ENCODE measurements around the gene TCTN1.
"Not testable (repeated sequence)": the region's sequence is repeated elsewhere in the genome, so short reads cannot be mapped to it uniquely, and the experiment has no call there.

TCTN1 gene

DNA sequence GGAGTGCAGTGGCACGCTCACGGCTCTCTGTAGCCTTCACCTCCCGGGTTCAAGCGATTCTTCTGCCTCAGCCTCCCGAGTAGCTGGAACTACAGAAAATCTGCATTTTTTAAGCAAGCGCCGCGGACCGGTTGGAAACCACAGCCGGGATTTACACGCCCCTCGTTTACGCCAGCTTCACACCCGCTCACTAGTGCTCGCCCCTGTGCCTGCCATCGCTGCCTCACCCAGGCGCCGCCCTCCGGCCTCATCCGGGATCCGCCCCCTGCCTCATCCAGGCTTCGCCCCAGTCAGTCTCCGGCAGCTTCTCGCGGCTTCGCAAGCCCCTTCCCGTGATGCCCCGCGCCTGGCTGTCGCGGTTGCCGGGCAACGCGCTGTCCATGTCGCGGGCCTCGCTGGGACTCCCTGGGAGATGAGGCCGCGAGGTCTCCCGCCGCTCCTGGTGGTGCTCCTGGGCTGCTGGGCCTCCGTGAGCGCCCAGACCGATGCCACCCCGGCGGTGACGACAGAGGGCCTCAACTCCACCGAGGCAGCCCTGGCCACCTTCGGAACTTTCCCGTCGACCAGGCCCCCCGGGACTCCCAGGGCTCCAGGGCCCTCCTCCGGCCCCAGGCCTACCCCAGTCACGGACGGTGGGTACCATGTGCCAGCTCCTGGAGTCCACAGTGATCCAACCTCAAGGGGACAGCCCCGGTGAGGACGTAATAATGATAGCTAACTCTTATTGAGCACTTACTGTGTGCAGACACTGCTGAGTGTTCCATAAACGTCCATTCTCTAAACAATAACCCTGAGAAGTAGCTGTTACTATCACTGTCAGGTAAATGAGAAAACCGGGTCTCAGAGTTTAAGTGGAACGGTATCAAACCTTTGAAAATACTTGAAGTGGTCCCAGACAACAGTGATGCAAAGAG, at the start of gene TCTN1:
Gene TCTN1 (plus strand): TSS at position 359 of the 914 bp plus-strand sequence. CDS start 54 bp downstream, at position 413.
- no peaks in the 10 kb centered on the region for H3K27me3 Mint-ChIP-seq
- peak within 1 kb of the TSS; percentile 85 for H3K4me3 Mint-ChIP-seq
- H3K9me3 Mint-ChIP-seq (ENCODE audit: low read depth), result no peaks in the 10 kb centered on the region
- peaks cover 4% of the 10 kb centered on the region for H3K4me1 Mint-ChIP-seq (ENCODE audit: low read depth)
- H3K36me3 Mint-ChIP-seq, result peaks cover 3% of the 10 kb centered on the region
- H3K27ac Mint-ChIP-seq, result peak within 1 kb of the TSS; percentile 81

DNA sequence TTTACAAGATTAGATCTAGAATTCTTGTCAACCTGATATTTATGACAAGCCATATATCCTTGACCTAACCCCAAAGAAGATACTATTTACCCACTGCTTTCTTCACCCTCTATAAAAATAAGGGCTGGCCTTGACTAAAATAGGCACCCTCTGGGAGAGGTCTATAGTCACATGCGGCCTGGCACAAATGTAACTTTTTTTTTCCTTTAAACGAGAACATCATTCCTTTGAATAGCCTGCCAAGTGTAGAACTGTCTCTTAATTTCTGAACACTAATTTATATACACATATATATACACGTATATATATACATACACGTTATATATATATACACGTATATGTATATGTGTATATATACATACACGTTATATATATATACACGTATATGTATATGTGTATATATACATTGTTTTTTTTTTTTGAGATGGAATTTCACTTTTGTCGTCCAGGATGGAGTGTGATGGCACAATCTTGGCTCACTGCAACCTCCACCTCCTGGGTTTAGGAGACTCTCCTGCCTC, 49.4 kb upstream of the TCTN1 start:
- Mint-ChIP-seq H3K36me3 (peaks cover 2% of the 10 kb centered on the region), H3K9me3 (ENCODE audit: low read depth) (no peaks in the 10 kb centered on the region), H3K27ac (peak overlapping the region; percentile 79), H3K4me3 (no peak overlapping the region), H3K27me3 (no peaks in the 10 kb centered on the region), H3K4me1 (ENCODE audit: low read depth) (peaks cover 85% of the 10 kb centered on the region)

DNA sequence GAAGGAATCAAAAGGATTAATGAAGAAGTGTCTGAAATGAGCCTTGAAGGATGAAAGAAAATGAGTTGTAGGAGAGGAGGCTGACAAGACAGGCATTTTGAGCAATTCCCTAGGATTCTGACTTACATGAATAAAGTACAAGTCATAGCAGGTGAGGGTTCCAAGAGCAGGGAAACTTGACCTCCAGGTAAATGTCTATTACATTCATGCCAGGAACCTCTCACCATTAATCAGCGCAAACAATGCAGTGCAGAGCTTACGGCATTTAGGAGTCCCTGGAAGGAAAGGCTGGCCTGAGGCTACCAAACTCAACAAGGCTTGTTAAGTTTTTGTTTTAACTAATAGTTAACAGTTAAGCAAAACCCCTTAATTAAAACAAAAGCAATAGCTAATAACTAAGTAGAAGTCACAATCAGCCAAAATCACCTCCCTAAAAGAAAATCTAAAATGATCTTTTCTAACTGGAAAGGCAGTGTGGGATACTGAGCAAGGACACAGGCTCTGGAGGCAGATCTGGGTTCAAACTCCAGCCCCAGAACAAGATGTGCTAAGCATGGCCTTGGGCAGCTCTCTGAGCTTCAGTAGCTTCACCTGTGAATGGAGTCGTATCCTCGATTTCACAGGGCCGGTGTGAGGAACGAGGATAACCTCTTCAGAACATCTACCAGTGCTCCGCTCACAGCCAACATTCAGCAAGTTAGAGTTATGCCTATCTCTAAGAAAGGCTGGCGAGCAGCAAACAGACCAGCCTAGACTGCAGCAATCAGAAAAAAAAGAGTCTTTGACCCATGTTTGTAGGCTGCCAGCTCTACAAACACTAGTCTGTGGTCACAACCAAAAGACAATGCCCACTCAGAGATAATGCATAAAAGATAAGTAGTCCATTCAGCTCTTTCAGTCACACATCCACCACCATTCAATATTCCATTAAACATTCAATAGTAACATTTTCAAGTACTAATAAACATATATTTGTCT, 47.7 kb upstream of the TCTN1 start:
- Mint-ChIP-seq H3K4me1 (ENCODE audit: low read depth) (peaks cover 76% of the 10 kb centered on the region), H3K9me3 (ENCODE audit: low read depth) (peaks cover 4% of the 10 kb centered on the region), H3K27ac (peak overlapping the region; percentile 84), H3K4me3 (peak overlapping the region; percentile 35), H3K27me3 (no peaks in the 10 kb centered on the region), H3K36me3 (peaks cover 6% of the 10 kb centered on the region)

DNA sequence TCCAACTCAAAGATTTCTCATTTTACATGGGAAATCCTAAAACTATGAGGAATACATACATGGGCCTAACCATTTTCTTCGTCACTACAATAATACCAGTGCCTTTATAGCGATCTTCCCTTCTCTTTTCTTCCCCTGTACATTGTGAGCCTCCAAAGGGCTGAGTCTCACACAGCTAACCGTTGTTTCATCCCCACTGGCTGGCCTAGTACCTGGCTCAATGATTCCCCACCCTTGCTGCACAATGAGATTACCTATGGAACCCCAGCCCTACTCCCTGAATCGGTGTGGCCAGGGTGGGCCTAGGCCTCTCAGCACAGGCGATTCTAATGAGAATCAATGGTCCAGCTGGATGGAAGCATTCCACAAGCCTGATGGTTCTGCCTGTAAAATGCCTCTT, 46.9 kb upstream of the TCTN1 start:
- peaks cover 9% of the 10 kb centered on the region for H3K36me3 Mint-ChIP-seq
- peaks cover 4% of the 10 kb centered on the region for H3K9me3 Mint-ChIP-seq (ENCODE audit: low read depth)
- H3K27me3 Mint-ChIP-seq, result no peaks in the 10 kb centered on the region
- H3K4me1 Mint-ChIP-seq (ENCODE audit: low read depth), result peaks cover 71% of the 10 kb centered on the region
- H3K4me3 Mint-ChIP-seq, result peak overlapping the region; percentile 17
- H3K27ac Mint-ChIP-seq, result peak overlapping the region; percentile 84

DNA sequence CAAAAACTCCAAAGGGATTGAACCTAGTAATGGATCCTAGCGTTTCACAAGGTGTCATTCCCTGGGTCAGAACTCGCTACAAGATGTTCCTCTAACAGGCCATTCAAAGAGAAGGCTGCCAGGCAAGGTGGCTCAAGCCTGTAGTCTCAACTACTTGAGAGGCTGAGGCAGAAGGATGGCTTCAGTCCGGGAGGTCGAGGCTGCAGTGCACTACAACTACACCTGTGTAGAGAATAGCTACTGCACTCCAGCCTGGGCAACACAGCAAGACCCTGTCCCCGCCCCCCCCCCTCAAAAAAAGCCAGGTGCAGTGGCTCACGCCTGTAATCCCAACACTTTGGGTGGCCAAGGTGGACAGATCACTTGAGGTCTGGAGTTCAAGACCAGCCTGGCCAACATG, 45.2 kb upstream of the TCTN1 start:
- Mint-ChIP-seq H3K36me3 (peaks cover 9% of the 10 kb centered on the region), H3K4me3 (no peak overlapping the region), H3K27me3 (no peaks in the 10 kb centered on the region), H3K9me3 (ENCODE audit: low read depth) (peaks cover 4% of the 10 kb centered on the region), H3K27ac (no peak overlapping the region), H3K4me1 (ENCODE audit: low read depth) (peaks cover 65% of the 10 kb centered on the region)

DNA sequence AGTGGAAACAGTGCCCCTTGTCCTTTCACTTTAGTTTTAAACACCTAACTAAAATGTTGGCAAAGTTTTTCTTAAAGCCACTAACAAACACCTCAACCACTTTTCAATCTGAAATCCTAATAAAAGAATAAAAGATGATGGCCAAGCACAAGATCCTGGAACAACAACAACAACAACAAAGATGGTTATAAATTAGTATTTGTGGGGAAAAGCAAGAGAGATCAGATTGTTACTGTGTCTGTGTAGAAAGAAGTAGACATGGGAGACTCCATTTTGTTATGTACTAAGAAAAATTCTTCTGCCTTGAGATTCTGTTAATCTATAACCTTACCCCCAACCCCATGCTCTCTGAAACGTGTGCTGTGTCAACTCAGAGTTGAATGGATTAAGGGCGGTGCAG, 44.1 kb upstream of the TCTN1 start:
- Mint-ChIP-seq H3K4me1 (ENCODE audit: low read depth) (peaks cover 62% of the 10 kb centered on the region), H3K4me3 (peak overlapping the region; percentile 44), H3K27ac (peak overlapping the region; percentile 76)
- H3K27me3 Mint-ChIP-seq; H3K36me3 Mint-ChIP-seq; H3K9me3 Mint-ChIP-seq (ENCODE audit: low read depth): not testable (repeated sequence)

DNA sequence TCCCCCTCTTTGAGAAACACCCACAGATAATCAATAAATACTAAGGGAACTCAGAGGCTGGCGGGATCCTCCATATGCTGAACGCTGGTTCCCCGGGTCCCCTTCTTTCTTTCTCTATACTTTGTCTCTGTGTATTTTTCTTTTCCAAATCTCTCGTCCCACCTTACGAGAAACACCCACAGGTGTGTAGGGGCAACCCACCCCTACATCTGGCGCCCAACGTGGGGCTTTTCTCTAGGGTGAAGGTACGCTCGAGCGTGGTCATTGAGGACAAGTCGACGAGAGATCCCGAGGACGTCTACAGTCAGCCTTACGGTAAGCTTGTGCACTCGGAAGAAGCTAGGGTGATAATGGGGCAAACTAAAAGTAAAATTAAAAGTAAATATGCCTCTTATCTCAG, 43.1 kb upstream of the TCTN1 start:
- not testable (repeated sequence) for H3K27me3 Mint-ChIP-seq; H3K9me3 Mint-ChIP-seq (ENCODE audit: low read depth); H3K36me3 Mint-ChIP-seq; H3K27ac Mint-ChIP-seq; H3K4me3 Mint-ChIP-seq
- peaks cover 62% of the 10 kb centered on the region for H3K4me1 Mint-ChIP-seq (ENCODE audit: low read depth)

DNA sequence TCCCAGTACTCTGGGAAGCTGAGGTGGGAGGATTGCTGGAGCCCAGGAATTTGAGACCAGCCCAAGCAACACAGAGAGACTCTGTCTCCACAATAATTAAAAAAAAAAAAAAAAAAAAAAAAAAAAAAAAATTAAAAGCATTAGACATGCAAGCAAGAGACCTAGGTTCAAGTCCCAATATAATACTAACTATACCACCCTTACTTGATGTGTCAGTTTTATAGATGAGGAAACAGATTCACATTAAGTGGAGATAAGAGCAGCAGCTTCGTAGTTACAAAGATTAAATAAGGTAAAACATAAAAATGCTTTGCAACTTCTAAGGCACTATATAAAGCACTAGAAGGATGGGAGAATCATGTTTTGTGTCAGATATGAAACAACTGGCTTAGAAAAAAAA, 39.9 kb upstream of the TCTN1 start:
- peaks cover 11% of the 10 kb centered on the region for H3K36me3 Mint-ChIP-seq
- peaks cover 64% of the 10 kb centered on the region for H3K4me1 Mint-ChIP-seq (ENCODE audit: low read depth)
- no peaks in the 10 kb centered on the region for H3K27me3 Mint-ChIP-seq
- peak overlapping the region; percentile 50 for H3K27ac Mint-ChIP-seq
- H3K9me3 Mint-ChIP-seq (ENCODE audit: low read depth), result peaks cover 4% of the 10 kb centered on the region
- peak overlapping the region; percentile 44 for H3K4me3 Mint-ChIP-seq

DNA sequence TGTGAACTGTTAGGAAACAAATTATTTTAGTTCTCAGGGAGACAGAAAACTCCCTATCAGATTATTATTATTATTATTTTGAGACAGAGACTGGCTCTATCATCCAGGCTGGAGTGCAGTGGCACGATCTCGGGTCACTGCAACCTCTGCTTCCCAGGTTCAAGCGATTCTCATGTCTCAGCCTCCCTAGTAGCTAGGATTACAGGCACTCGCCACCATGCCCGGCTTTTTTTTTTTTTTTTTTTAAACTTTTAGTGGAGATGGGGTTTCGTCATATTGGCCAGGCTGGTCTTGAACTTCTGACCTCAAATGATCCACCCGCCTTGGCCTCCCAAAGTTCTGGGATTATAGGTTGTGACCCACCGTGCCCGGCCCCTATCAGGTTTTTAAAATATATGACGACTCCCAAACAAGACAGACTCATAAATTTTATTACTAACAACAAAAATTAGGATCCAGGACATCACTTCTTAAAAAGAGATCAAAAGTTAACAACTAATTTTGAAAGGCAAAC, 39.2 kb upstream of the TCTN1 start:
- not testable (repeated sequence) for H3K27me3 Mint-ChIP-seq; H3K9me3 Mint-ChIP-seq (ENCODE audit: low read depth); H3K36me3 Mint-ChIP-seq
- Mint-ChIP-seq H3K27ac (peak overlapping the region; percentile 83), H3K4me3 (peak overlapping the region; percentile 51), H3K4me1 (ENCODE audit: low read depth) (peaks cover 65% of the 10 kb centered on the region)

DNA sequence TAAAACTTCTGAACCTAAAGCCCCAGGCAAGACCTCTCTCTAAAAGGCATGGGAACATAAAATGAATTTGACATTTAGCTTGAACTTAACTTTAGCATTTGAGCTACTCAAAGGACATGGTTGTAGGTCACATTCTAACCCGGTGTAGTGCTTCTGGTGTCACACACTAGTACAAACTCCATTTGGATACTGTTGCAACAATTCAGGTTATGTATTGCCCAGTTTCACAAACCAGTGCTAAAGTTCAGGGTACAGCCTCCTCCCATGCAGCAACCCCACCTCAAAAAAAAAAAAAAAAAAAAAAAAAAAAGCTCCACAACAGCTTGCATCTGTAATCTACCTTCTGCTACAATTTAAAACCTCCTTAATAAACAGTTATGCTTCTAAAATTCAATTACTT, 38.6 kb upstream of the TCTN1 start:
- peaks cover 69% of the 10 kb centered on the region for H3K4me1 Mint-ChIP-seq (ENCODE audit: low read depth)
- peaks cover 5% of the 10 kb centered on the region for H3K36me3 Mint-ChIP-seq
- H3K9me3 Mint-ChIP-seq (ENCODE audit: low read depth), result no peaks in the 10 kb centered on the region
- H3K27me3 Mint-ChIP-seq, result no peaks in the 10 kb centered on the region
- peak overlapping the region; percentile 83 for H3K27ac Mint-ChIP-seq
- peak overlapping the region; percentile 51 for H3K4me3 Mint-ChIP-seq

DNA sequence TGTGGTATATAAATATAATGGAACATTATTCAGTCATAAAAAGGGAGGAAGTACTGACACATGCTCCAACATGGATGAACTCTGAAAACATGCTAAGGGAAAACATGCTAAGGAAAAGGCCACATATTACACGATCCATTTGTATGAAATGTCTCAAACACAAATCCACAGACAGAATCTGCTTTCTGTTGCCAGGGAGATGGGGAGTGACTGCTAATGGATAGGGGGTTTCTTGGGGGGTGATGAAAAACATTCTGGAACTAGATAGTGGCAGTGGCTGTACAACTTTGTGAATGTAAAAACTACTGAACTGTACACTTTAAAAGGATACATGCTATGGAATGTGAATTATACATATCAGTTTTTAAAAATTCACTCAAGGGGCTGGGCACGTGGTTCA, 37.4 kb upstream of the TCTN1 start:
- no peaks in the 10 kb centered on the region for H3K9me3 Mint-ChIP-seq (ENCODE audit: low read depth)
- peak overlapping the region; percentile 99 for H3K4me3 Mint-ChIP-seq
- H3K27me3 Mint-ChIP-seq, result no peaks in the 10 kb centered on the region
- H3K36me3 Mint-ChIP-seq, result peaks cover 9% of the 10 kb centered on the region
- H3K4me1 Mint-ChIP-seq (ENCODE audit: low read depth), result peaks cover 79% of the 10 kb centered on the region
- peak overlapping the region; percentile 97 for H3K27ac Mint-ChIP-seq

DNA sequence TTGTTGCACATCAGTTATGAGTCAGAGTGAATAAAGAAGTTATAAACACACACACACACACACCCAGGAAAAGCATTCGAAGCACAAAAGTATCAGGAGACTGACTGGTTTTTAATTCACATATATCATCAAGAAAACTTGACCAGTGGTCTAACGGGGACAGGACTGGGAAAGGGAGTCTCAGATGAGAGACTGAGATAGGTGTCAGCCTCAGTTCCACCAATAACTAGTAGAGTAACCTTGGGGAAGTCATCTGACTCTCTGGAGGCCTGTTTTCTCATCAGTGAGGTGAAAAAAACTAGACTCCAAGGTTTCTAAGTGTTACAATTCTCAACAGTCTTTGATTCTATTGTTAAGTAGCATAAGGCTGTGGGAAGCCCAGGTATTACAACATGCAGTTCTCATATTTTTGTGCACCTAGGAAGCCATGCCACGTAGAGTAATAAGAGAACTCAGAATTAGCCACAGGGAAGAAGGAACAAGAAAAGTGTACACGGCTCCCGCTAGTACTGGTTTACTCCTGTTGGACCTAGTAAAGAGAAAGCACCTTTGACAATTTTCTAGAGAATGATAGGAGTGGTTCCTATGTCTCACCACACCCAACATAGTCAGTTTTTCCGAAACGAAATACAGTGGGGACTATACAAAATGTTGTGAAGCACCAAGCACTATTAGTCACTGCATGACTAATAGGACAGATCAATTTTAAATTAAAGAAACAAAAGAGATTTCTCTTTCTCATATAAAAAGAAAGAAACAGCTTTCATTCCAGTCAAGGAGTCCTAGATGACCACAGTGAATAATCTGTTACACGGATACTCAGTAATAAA, 35.9 kb upstream of the TCTN1 start:
- H3K36me3 Mint-ChIP-seq, result peaks cover 11% of the 10 kb centered on the region
- no peaks in the 10 kb centered on the region for H3K9me3 Mint-ChIP-seq (ENCODE audit: low read depth)
- H3K27me3 Mint-ChIP-seq, result no peaks in the 10 kb centered on the region
- peak overlapping the region; percentile 97 for H3K27ac Mint-ChIP-seq
- H3K4me1 Mint-ChIP-seq (ENCODE audit: low read depth), result peaks cover 74% of the 10 kb centered on the region
- H3K4me3 Mint-ChIP-seq, result peak overlapping the region; percentile 99

DNA sequence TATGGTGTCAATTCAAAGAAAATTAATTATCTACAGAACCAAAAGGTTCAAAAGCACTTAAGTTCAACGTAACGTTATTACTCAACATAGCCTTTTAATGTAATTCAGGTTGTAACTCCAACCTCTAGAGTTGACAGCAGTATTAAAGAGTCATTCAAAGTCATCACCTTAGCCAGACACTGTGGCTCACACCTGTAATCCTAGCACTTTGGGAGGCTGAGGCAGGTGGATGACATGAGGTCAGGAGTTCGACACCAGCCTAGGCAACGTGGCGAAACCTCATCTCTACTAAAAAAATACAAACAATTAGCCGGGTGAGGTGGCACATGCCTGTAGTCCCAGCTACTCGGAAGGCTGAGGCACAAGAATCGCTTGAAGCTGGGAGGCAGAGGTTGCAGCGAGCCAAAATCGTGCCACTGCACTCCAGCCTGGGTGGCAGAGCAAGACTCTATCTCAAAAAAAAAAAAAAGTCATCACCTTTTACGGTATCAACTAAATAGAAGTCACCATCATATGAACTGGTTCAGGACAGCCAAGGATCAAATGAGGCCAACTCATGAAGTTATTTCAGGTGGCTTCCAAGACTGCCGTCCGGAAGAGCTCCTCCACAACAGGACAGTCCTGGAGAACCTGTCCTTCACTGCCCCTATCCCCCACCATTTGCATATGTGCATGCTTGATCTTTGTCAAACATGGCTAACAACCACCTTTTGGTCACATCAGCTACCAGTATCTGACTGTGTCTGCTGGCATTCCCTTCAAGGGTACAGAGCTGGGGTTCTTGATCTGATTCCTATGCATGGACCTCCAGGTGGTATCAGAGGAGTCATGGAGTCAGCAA, 35.0 kb upstream of the TCTN1 start:
- H3K4me1 Mint-ChIP-seq (ENCODE audit: low read depth), result peaks cover 76% of the 10 kb centered on the region
- peak overlapping the region; percentile 97 for H3K27ac Mint-ChIP-seq
- H3K4me3 Mint-ChIP-seq, result peak overlapping the region; percentile 99
- H3K9me3 Mint-ChIP-seq (ENCODE audit: low read depth), result no peaks in the 10 kb centered on the region
- no peaks in the 10 kb centered on the region for H3K27me3 Mint-ChIP-seq
- peaks cover 11% of the 10 kb centered on the region for H3K36me3 Mint-ChIP-seq
